ENCODE measurements around the gene IL21.
"Not testable (repeated sequence)": the region's sequence is repeated elsewhere in the genome, so short reads cannot be mapped to it uniquely, and the experiment has no call there.

- TF ChIP-seq POLR2AphosphoS5 (IDR thresholded peaks at IDR 0.05; ENCODE audit: insufficient read depth in 1 of 2, low read depth in 1 of 2); CTCF (IDR thresholded peaks at IDR 0.05); POLR2A (IDR thresholded peaks at IDR 0.05): not testable (repeated sequence)
Measured at GRCh38 chr4:122656583-122656982, 35.7 kb upstream of the IL21 start.

All from vagina (tissue), 2 donors.